ENCODE measurements around the gene UBE2R2. TPM values are rescaled to one million over a fixed set of nuclear protein-coding genes. Genes with fewer than 3 reads are reported as not detected.

The UBE2R2 gene
- total RNA-seq, 1 experiment from 2014 or later: 24.5 TPM

GRCh38 chr9:33903157-33903780 lies 86.3 kb downstream of the UBE2R2 start:
- H3K36me3 Mint-ChIP-seq (ENCODE audit: insufficient read depth, unreplicated experiment): peaks cover 15% of the 10 kb centered on the region
- CTCF ChIA-PET: no interaction called here
- intact Hi-C loops (cut with micrococcal nuclease; ENCODE audit: unreplicated experiment): no loop called here

DNA sequence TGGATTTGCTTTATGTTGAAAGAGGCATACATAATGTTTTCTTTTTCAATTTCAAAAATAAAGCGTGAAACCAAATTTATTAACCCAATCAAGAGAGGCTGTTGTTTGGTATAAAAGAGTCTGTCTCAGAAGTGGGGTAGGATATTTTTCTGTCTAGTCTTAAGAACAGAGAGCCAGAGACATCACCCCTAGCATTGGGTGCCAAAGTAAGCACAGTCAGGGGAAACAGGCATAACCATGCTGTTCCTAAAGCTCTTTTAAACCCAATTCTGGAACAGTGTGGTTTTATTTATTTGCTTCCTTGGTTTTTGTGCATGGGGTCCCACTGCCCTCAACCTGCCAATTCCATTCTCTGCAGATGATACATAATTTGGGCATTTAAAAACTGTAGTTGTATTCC lies 88.2 kb downstream of the UBE2R2 start:
- no peak for DNase-seq
- H3K9me3 Mint-ChIP-seq (ENCODE audit: low read depth, unreplicated experiment): no peaks in the 10 kb centered on the region
- BruUV-seq (replicated peaks): no TSS peak
- no peak overlapping the region for H3K27ac Mint-ChIP-seq (ENCODE audit: unreplicated experiment)
- CTCF ChIA-PET: no interaction called here
- intact Hi-C loops (cut with micrococcal nuclease; ENCODE audit: unreplicated experiment): no loop called here
- H3K27me3 Mint-ChIP-seq (ENCODE audit: unreplicated experiment): no peaks in the 10 kb centered on the region
- no peaks in the 10 kb centered on the region for H3K4me1 Mint-ChIP-seq (ENCODE audit: low read depth, unreplicated experiment)
- TF ChIP-seq CTCF (IDR thresholded peaks at IDR 0.05; ENCODE audit: unreplicated experiment): no peak
- no peak overlapping the region for H3K4me3 Mint-ChIP-seq (ENCODE audit: low read depth, unreplicated experiment)
- peaks cover 15% of the 10 kb centered on the region for H3K36me3 Mint-ChIP-seq (ENCODE audit: insufficient read depth, unreplicated experiment)

More at GRCh38 chr9:33903157-33903780, 86.3 kb downstream of the UBE2R2 start:
- Mint-ChIP-seq H3K4me3 (ENCODE audit: low read depth, unreplicated experiment) (no peak overlapping the region), H3K27me3 (ENCODE audit: unreplicated experiment) (no peaks in the 10 kb centered on the region), H3K9me3 (ENCODE audit: low read depth, unreplicated experiment) (no peaks in the 10 kb centered on the region), H3K27ac (ENCODE audit: unreplicated experiment) (no peak overlapping the region), H3K4me1 (ENCODE audit: low read depth, unreplicated experiment) (no peaks in the 10 kb centered on the region)
- TF ChIP-seq CTCF (IDR thresholded peaks at IDR 0.05; ENCODE audit: unreplicated experiment): no peak
- no TSS peak for BruUV-seq (replicated peaks)
- no peak for DNase-seq

GRCh38 chr9:33906769-33907168 lies 89.8 kb downstream of the UBE2R2 start:
- H3K27me3 Mint-ChIP-seq (ENCODE audit: unreplicated experiment): no peaks in the 10 kb centered on the region
- H3K4me3 Mint-ChIP-seq (ENCODE audit: low read depth, unreplicated experiment): no peak overlapping the region
- CTCF ChIA-PET: no interaction called here
- no peaks in the 10 kb centered on the region for H3K9me3 Mint-ChIP-seq (ENCODE audit: low read depth, unreplicated experiment)
- BruUV-seq (replicated peaks): no TSS peak
- no peak overlapping the region for H3K27ac Mint-ChIP-seq (ENCODE audit: unreplicated experiment)
- DNase-seq: no peak
- peaks cover 15% of the 10 kb centered on the region for H3K36me3 Mint-ChIP-seq (ENCODE audit: insufficient read depth, unreplicated experiment)
- no peaks in the 10 kb centered on the region for H3K4me1 Mint-ChIP-seq (ENCODE audit: low read depth, unreplicated experiment)
- intact Hi-C loops (cut with micrococcal nuclease; ENCODE audit: unreplicated experiment): no loop called here
- TF ChIP-seq CTCF (IDR thresholded peaks at IDR 0.05; ENCODE audit: unreplicated experiment): no peak

DNA sequence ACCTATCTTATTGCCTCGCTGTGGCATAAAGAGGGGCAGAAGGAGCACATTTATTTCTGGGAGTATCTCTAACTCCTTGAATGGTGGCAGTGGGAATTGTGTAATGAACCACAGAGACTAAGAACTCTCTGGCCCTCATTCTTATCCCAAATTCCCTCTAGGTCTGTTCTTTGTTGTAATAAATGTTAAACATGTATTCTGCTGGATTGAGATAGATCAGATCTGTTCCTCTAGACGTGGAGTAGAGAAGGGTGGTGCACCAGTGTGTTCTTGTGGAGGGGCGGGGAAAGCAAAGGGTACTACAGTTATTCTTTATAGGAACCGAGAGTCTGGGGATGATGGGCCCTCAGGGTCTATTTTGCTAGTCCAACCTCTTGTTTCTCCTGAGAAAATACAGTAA lies 90.4 kb downstream of the UBE2R2 start:
- no peak overlapping the region for H3K27ac Mint-ChIP-seq (ENCODE audit: unreplicated experiment)
- CTCF ChIA-PET: no interaction called here
- H3K4me3 Mint-ChIP-seq (ENCODE audit: low read depth, unreplicated experiment): no peak overlapping the region
- intact Hi-C loops (cut with micrococcal nuclease; ENCODE audit: unreplicated experiment): no loop called here
- H3K9me3 Mint-ChIP-seq (ENCODE audit: low read depth, unreplicated experiment): no peaks in the 10 kb centered on the region
- no peaks in the 10 kb centered on the region for H3K27me3 Mint-ChIP-seq (ENCODE audit: unreplicated experiment)
- no peaks in the 10 kb centered on the region for H3K4me1 Mint-ChIP-seq (ENCODE audit: low read depth, unreplicated experiment)
- DNase-seq: no peak
- BruUV-seq (replicated peaks): no TSS peak
- peaks cover 15% of the 10 kb centered on the region for H3K36me3 Mint-ChIP-seq (ENCODE audit: insufficient read depth, unreplicated experiment)
- TF ChIP-seq CTCF (IDR thresholded peaks at IDR 0.05; ENCODE audit: unreplicated experiment): no peak

Measured in Calu3 (cell line).